RWPE1 (cell line): ENCODE measurements around the gene SYNE2.
"Not testable (repeated sequence)": the region's sequence is repeated elsewhere in the genome, so short reads cannot be mapped to it uniquely, and the experiment has no call there.

ENCODE experiments used
- CTCF ChIA-PET: fragments of 350-600 bp; sonication (Branson Sonifier 250); formaldehyde crosslinking; extraction: SDS; loops from one replicate; lab custom pipeline; 2021; lab: Yijun Ruan, JAX
- POLR2A ChIA-PET: fragments of 400-600 bp; formaldehyde crosslinking; extraction: SDS; loops from one replicate; lab custom pipeline; 2020; ENCODE audit warnings: antibody characterized with exemption; ENCODE audit not compliant: low non-redundant PET; lab: Yijun Ruan, JAX
- DNase-seq: peaks from one replicate; pipeline ENCODE4 v3.0.0; 2012; ENCODE audit warnings: low spot score
- H3K27ac ChIP-seq: fragments of 450-650 bp; 2 replicates; pipeline ENCODE4 v1.5.1; 2017
- CTCF ChIP-seq: fragments of 450-650 bp; conservative IDR thresholded peaks from 2 replicates; pipeline ENCODE4 v1.5.1; 2017; ENCODE audit warnings: low read depth, mild to moderate bottlenecking

SYNE2 gene

GRCh38 chr14:64176330-64176729, 323.5 kb downstream of the SYNE2 start:
- TF ChIP-seq CTCF, result no peak
- DNase-seq, result no peak
- ChIA-PET POLR2A (no interaction called here), CTCF (no interaction called here)
- H3K27ac ChIP-seq, result no peak overlapping the region

- ChIA-PET CTCF (no interaction called here), POLR2A (no interaction called here)
- no peak for TF ChIP-seq CTCF
- no peak for DNase-seq
- no peak overlapping the region for H3K27ac ChIP-seq
These were observed 326.0 kb downstream of the SYNE2 start for GRCh38 chr14:64178814-64179213.

- CTCF ChIA-PET, H3K27ac ChIP-seq, POLR2A ChIA-PET, DNase-seq: not testable (repeated sequence)
These were observed 330.1 kb downstream of the SYNE2 start for GRCh38 chr14:64182908-64183307.

- H3K27ac ChIP-seq, result no peak overlapping the region
- no peak for DNase-seq
- CTCF ChIA-PET, result interaction anchor here (0.6 to 0.7 kb wide), 2 partner anchors 21 to 123 kb away, joined by 3 read pairs; no protein-coding TSS in a partner anchor
- TF ChIP-seq CTCF, result no peak
- POLR2A ChIA-PET, result no interaction called here
These were observed 331.4 kb downstream of the SYNE2 start for GRCh38 chr14:64184103-64184729.

GRCh38 chr14:64185184-64185583, 332.4 kb downstream of the SYNE2 start:
- CTCF ChIA-PET, result interaction anchor here (0.6 kb wide), 1 partner anchor 147 kb away, joined by 3 read pairs; no protein-coding TSS in a partner anchor
- H3K27ac ChIP-seq, result no peak overlapping the region
- DNase-seq, result no peak
- POLR2A ChIA-PET, result no interaction called here
- no peak for TF ChIP-seq CTCF

GRCh38 chr14:64186231-64187129, 333.7 kb downstream of the SYNE2 start:
- CTCF ChIA-PET, result interaction anchor here (1.0 kb wide), 1 partner anchor 12 kb away, joined by 3 read pairs; no protein-coding TSS in a partner anchor
- H3K27ac ChIP-seq, result no peak overlapping the region
- TF ChIP-seq CTCF, result no peak
- POLR2A ChIA-PET, result no interaction called here
- no peak for DNase-seq

- ChIA-PET CTCF (interaction anchor here (0.6 to 1.0 kb wide), 2 partner anchors 13 to 585 kb away, joined by 3 to 4 read pairs; no protein-coding TSS in a partner anchor), POLR2A (no interaction called here)
- TF ChIP-seq CTCF, result no peak
- H3K27ac ChIP-seq, result no peak overlapping the region
- DNase-seq, result no peak
These were observed 334.5 kb downstream of the SYNE2 start for GRCh38 chr14:64187331-64187730.
